ENCODE measurements around the gene MYO5A.

MYO5A gene

GRCh38 chr15:52258461-52258860, 270.2 kb downstream of the MYO5A start:
- TF ChIP-seq Cebpa-rat (IDR thresholded peaks at IDR 0.05) = no peak
- no peak overlapping the region for H3K9ac ChIP-seq
- no peak overlapping the region for H3K27ac ChIP-seq

GRCh38 chr15:52257734-52258062, 271.0 kb downstream of the MYO5A start:
- Histone ChIP-seq H3K4me3 (no peak overlapping the region), H3K27ac (no peak overlapping the region), H3K27me3 (no peaks in the 10 kb centered on the region), H3K9ac (no peak overlapping the region), H3K4me2 (peak overlapping the region; percentile 42), H3K36me3 (peaks cover 55% of the 10 kb centered on the region), H3K9me3 (no peaks in the 10 kb centered on the region), H3K4me1 (peaks cover 44% of the 10 kb centered on the region), H4K20me1 (peaks cover 18% of the 10 kb centered on the region)
- TF ChIP-seq Cebpa-rat (IDR thresholded peaks at IDR 0.05) = no peak

More at GRCh38 chr15:52258461-52258860, 270.2 kb downstream of the MYO5A start:
- Histone ChIP-seq H3K4me2 (no peak overlapping the region), H3K27me3 (no peaks in the 10 kb centered on the region), H3K4me1 (peaks cover 44% of the 10 kb centered on the region), H3K9me3 (no peaks in the 10 kb centered on the region), H4K20me1 (peaks cover 18% of the 10 kb centered on the region), H3K36me3 (peaks cover 55% of the 10 kb centered on the region), H3K4me3 (no peak overlapping the region)

All from BLaER1 (cell line).